Right forelimb (tissue), 1 donor: ENCODE results near the gene SLC66A2.

Experiments used
- DNase-seq: peaks from one replicate; pipeline ENCODE4 v3.0.0-alpha.2; 2018

SLC66A2 gene

GRCh38 chr18:79935499-79935898 is 16.0 kb downstream of the SLC66A2 start:
- no peak for DNase-seq

GRCh38 chr18:79935098-79935480 is 16.4 kb downstream of the SLC66A2 start:
- no peak for DNase-seq

GRCh38 chr18:79934311-79935097 is 16.9 kb downstream of the SLC66A2 start:
- DNase-seq: peak; percentile 41

GRCh38 chr18:79933765-79934164 is 17.7 kb downstream of the SLC66A2 start:
- peak; percentile 44 for DNase-seq

GRCh38 chr18:79932907-79933306 is 18.5 kb downstream of the SLC66A2 start:
- DNase-seq: no peak

- peak; percentile 9 for DNase-seq
Measured at GRCh38 chr18:79931475-79931874, 20.0 kb downstream of the SLC66A2 start.

GRCh38 chr18:79930020-79930642 is 21.3 kb downstream of the SLC66A2 start:
- DNase-seq: no peak

GRCh38 chr18:79928563-79928960 is 22.9 kb downstream of the SLC66A2 start:
- DNase-seq: no peak

- peak; percentile 48 for DNase-seq
Measured at GRCh38 chr18:79927607-79928562, 23.6 kb downstream of the SLC66A2 start.

- peak; percentile 13 for DNase-seq
Measured at GRCh38 chr18:79926715-79927606, 24.5 kb downstream of the SLC66A2 start.

GRCh38 chr18:79926306-79926705 is 25.1 kb downstream of the SLC66A2 start:
- DNase-seq: peak; percentile 22

GRCh38 chr18:79924814-79925731 is 26.4 kb downstream of the SLC66A2 start:
- peak; percentile 56 for DNase-seq

GRCh38 chr18:79923896-79924585 is 27.4 kb downstream of the SLC66A2 start:
- peak; percentile 21 for DNase-seq

- DNase-seq: no peak
Measured at GRCh38 chr18:79922971-79923411, 28.5 kb downstream of the SLC66A2 start.

- DNase-seq: peak; percentile 29
Measured at GRCh38 chr18:79921984-79922965, 29.2 kb downstream of the SLC66A2 start.

- no peak for DNase-seq
Measured at GRCh38 chr18:79919089-79919488, 32.4 kb downstream of the SLC66A2 start.

- no peak for DNase-seq
Measured at GRCh38 chr18:79918615-79919011, 32.8 kb downstream of the SLC66A2 start.

- no peak for DNase-seq
Measured at GRCh38 chr18:79917853-79918614, 33.4 kb downstream of the SLC66A2 start.
